Eye (tissue), 1 donor: ENCODE results near the gene CCDC91.

Experiments used
- DNase-seq: peaks from one replicate; pipeline ENCODE4 v3.0.0-alpha.2; 2015

The CCDC91 gene

DNA sequence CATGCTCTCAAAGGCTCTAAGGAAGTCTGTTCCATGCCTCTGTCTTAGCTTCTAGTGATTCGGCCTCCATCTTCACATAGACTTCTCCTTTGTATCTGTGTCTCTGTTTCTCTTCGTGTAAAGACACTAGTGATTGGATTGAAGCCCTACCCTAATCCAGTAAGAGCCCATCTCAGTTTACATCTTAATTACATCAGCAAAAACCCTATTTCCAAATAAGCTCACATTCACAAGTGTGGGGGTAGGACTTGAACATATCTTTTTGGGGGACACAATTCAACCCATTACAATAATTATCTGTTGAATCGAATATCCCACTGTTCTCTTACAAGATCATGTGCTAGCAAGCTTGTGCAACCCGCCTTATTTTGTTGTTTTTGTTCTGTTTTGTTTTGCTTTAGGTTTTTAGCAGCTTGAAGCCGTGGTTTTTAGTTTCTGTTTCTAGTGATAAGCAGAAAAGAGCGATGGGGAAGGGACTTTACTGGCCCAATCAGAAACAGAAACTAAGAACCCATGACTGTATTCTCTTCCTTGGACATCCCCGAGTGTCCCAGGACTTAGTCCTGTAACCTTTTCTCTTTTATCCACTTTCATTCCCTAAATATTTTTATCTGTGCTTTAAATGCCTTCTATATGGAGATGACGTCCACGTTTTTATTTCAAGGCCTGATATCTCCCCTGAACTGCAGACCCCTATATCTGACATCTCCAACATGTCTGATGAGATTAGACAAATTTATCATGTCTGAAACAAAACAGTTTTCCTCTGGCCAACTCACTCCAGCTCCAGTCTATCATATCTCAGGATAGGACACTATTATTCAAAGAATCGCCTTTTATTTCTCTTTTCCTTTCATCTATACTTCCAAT lies 353.0 kb downstream of the CCDC91 start:
- no peak for DNase-seq

DNA sequence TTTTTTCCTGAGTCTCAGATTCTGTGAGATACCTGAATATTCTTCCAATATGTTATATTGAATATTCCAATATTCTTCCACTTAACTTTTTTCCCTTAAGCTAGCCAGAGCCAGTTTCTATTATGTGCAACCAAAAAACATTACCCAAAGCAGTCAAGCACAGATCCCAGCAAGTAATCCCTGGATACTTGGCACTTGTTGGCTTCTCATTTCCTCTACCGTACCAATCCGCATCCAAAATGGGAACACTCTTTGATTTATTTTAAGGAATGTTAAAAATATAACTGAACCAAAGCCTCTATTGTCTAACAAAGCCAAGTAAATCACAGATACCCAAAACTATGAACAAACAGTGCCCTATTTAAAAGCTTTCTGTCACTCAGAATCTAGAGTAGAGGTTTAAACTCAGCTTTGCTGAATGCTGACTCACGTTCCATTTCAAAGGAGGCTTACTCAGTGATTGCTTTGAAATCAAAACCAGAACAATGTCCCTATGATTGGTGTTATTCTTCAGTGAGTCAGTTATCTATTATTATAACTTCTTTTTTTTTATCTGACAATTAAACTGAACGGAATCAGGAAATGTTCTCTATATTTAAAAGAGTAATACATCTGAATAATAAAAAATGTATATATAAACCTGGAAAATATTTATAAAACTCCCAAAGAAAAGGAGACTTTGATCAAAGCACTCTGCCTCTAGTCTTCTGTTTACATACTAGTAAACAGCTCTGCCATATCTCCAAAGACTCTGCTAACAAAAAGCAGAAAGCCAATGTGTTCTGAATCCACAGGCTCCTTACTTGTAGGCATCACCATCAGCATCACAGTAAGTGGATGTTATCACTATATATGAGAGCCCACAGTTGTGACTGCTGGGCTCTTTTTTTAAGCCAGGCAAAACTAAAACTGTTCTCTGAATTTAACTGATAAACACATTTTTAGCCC lies 360.8 kb downstream of the CCDC91 start:
- no peak for DNase-seq

GRCh38 chr12:28552251-28552970 lies 362.2 kb downstream of the CCDC91 start:
- no peak for DNase-seq

GRCh38 chr12:28555748-28556147 lies 365.5 kb downstream of the CCDC91 start:
- DNase-seq, result no peak

DNA sequence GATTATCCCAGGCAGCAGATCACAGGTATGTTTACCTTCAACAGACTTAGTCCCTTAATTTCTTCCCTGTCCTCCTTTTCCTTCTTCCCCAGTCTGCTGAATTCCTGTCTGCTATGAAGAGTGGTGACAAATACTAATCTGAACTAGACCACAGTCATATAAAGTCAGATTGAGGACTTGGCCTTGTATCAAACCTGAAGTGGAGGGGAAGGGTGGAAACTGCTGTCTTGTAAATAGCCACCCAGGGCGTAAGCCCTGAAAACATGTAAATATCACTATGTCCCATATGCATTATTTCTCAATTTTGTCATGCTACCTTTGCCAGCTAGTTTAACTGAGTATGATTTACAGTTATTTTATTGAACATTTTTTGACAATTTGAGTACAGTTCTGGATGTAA lies 368.0 kb downstream of the CCDC91 start:
- no peak for DNase-seq

DNA sequence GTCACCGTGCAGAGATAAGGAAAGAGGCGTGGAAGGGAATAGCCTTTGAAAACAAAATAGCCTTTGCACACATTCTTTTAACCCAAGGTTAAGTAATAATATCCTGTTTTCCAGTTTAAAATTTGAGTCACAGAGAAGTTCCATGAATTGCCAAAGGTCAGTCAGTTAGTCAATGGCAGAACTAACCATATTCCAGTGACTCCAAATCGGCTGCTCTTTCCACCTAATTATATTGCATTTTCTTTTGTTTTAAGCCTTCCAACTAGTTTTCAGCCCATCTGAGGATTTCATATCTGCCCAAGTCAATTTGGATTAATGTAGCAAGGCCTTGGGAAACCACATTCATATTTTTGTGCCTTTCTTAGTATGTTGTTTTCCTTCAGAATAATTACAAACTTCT lies 373.0 kb downstream of the CCDC91 start:
- no peak for DNase-seq

GRCh38 chr12:28563936-28564335 lies 373.7 kb downstream of the CCDC91 start:
- no peak for DNase-seq

- no peak for DNase-seq
Measured at GRCh38 chr12:28568118-28568517, 377.9 kb downstream of the CCDC91 start.

- DNase-seq, result peak; percentile 86
Measured at GRCh38 chr12:28568704-28569103, 378.4 kb downstream of the CCDC91 start.

DNA sequence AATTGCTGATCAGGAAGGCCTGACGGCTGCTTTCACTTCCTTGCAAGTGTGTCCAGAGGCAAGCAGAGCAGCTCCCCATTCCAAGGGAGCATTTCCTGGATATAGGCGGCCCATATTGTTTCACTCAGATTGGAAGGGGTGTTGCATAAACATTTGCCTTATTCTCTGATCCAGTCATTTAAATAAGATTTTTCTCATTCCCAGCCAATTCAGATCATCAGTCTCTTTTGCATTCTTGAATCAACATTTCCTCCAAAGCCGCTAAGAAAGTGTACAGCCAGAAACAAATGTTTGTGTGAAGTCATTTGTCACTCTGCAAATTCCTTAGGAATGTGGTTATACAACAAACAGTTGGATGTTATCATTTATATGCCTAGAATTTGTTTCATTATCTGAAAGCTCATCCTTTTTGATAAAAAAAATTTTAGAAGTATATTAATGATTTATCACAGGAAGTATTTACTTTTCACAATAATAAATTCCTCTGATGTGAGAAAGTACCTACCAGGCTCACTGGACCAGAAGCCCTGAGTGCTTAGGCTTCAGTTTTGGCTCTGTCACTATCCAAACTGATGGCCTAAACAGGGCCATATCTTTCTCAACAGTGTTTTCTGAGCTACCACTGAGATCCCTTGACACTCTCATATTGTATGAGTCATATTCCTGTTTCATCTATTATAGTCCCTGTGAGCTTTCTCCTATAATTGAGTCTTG lies 379.6 kb downstream of the CCDC91 start:
- DNase-seq, result peak; percentile 47

- DNase-seq, result no peak
Measured at GRCh38 chr12:28570811-28571210, 380.6 kb downstream of the CCDC91 start.

- no peak for DNase-seq
Measured at GRCh38 chr12:28574746-28575592, 384.7 kb downstream of the CCDC91 start.

DNA sequence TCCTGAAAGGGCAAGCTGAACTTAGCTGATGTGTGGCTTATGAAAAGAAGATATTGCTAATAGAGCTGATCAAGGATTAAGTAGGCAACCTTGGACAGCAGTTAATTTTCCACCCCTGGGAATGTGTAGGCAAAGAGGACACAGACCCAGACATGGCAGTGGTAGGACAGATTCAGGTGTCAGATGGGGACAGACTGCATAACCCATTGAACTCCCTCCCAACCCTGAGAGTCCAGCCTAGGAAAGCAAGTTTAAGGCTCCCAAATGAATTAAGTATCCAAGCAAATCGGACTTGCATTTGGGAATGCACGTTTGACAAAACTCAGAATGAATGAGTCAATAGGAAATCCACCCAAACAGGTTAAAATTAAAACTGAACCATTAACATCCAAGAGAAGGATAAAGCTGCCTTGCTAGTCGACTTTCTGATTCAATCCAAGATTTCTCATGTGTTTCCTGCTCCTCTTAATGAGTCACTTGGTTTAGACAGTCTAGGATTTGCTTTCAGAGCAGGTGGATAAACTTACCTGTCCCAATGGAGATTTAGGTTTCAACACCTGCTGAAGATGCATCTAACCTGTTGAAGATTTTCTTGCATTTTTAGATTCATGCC lies 385.4 kb downstream of the CCDC91 start:
- no peak for DNase-seq

DNA sequence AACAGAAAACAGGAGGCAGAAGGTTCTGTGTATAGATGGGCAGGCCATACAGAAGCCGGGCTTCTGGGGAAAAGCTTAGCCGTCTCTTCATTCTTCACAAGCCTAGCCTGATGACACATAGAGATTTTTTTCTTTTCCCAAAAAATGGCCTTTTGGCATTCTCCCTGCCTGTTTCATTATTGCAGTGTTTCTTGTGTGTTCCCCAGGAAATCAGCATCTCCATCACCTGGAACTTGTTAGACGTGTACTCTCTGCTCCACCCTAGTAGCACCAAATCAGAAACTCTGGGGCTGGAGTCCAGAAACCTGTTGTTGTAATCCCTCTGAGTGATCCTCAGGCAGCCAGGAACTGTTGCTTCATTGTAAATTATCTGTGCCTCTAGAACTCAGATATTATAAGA lies 388.1 kb downstream of the CCDC91 start:
- no peak for DNase-seq

DNA sequence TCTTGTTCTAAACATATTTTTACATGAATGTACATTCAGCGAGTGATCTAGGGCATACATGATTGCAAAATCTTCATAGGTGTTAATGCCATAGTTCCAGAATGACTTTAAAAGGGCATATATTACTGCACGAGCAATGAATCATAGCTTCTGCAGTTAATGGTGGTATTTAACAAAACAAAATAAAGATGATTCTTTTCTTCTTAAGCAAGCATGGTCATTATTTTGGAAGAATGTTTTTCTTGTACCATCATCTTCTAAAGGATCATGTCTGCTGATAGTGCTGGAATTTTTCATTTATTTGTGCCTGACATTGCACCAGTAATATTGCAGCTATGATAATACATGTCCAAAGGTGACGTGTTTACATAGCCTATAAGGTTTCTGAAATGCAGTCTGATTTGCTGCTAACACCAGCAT lies 388.6 kb downstream of the CCDC91 start:
- no peak for DNase-seq

GRCh38 chr12:28582672-28583376 lies 392.6 kb downstream of the CCDC91 start:
- no peak for DNase-seq

GRCh38 chr12:28583701-28584261 lies 393.5 kb downstream of the CCDC91 start:
- DNase-seq, result no peak

DNA sequence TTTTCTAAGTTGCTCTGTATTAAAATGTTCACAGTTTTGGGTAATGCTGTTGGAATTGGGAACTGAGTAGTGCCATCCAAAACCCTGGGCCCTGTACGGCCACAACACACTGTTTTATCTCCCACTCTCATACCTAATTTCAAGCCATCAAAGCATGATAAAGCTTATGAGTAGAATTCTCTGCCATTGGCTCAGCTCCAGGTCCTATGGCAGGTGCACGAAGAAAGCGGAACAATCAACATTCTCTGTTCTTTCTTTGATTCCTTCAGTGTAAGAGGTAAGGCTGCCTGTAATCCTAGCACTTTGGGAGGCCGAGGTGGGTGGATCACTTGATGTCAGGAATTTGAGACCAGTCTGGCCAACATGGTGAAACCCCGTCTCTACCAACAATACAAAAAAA lies 394.9 kb downstream of the CCDC91 start:
- no peak for DNase-seq

- no peak for DNase-seq
Measured at GRCh38 chr12:28586481-28586880, 396.2 kb downstream of the CCDC91 start.

- DNase-seq, result no peak
Measured at GRCh38 chr12:28591831-28592230, 401.6 kb downstream of the CCDC91 start.
